ENCODE measurements around the gene TOX4. TPM values are rescaled to one million over a fixed set of nuclear protein-coding genes. Genes with fewer than 3 reads are reported as not detected.
A peak's percentile ranks its signal among the peaks of the same experiment; 100 is the strongest.

TOX4 gene
- total RNA-seq, 4 donors from 2014 or later: 36.2 to 51.3 (median 48.4) TPM

- intact Hi-C loops (cut with DNase I): no loop called here
- Histone ChIP-seq H3K36me3 (peaks cover 26 to 76% (median 27%) of the 10 kb centered on the region in 3 donors), H3K27ac (no peak overlapping the region), H3K4me3 (no peak overlapping the region), H3K9me3 (no peaks in the 10 kb centered on the region), H3K4me1 (peaks cover 0 to 4% (median 0%) of the 10 kb centered on the region in 3 donors), H3K27me3 (no peaks in the 10 kb centered on the region)
- no peak for DNase-seq
- 82 to 93% methylated on average over 5 of the region's 5 CpGs for WGBS, 2 donors
- no peak for TF ChIP-seq POLR2A (IDR thresholded peaks at IDR 0.05)
- TF ChIP-seq, protein P1, sequence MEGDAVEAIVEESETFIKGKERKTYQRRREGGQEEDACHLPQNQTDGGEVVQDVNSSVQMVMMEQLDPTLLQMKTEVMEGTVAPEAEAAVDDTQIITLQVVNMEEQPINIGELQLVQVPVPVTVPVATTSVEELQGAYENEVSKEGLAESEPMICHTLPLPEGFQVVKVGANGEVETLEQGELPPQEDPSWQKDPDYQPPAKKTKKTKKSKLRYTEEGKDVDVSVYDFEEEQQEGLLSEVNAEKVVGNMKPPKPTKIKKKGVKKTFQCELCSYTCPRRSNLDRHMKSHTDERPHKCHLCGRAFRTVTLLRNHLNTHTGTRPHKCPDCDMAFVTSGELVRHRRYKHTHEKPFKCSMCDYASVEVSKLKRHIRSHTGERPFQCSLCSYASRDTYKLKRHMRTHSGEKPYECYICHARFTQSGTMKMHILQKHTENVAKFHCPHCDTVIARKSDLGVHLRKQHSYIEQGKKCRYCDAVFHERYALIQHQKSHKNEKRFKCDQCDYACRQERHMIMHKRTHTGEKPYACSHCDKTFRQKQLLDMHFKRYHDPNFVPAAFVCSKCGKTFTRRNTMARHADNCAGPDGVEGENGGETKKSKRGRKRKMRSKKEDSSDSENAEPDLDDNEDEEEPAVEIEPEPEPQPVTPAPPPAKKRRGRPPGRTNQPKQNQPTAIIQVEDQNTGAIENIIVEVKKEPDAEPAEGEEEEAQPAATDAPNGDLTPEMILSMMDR (IDR thresholded peaks at IDR 0.05): no peak
Measured at GRCh38 chr14:21501568-21501967, 24.6 kb downstream of the TOX4 start.

DNA sequence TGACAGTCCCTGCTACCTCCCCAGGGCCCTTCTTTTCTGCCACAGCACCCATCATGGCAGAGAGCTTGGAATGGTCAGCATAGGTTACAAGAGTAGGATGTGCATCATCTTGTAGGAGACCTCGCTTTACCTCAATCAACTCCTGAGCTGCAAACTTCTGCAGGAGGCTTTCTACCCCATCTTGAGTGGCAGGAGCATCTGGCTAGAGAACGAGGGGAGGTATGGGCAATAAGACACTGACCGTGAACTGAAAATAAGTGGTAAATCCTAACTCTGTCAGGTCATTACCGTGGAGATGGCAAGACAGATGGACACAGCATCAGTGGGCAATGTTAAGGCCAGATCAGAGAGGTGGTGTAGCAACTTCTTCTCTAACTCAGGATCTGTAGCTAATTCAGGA, 26.4 kb downstream of the TOX4 start:
- Histone ChIP-seq H3K27me3 (no peaks in the 10 kb centered on the region), H3K36me3 (peaks cover 17 to 76% (median 19%) of the 10 kb centered on the region in 3 donors), H3K9me3 (no peaks in the 10 kb centered on the region), H3K27ac (no peak overlapping the region), H3K4me3 (no peak overlapping the region), H3K4me1 (peaks cover 0 to 12% (median 0%) of the 10 kb centered on the region in 3 donors)
- intact Hi-C loops (cut with DNase I): no loop called here
- WGBS, 2 donors: 88 to 94% methylated on average over 2 to 4 of the region's 4 CpGs
- DNase-seq: no peak
- TF ChIP-seq POLR2A (IDR thresholded peaks at IDR 0.05): no peak
- TF ChIP-seq, protein P1 (IDR thresholded peaks at IDR 0.05): no peak

DNA sequence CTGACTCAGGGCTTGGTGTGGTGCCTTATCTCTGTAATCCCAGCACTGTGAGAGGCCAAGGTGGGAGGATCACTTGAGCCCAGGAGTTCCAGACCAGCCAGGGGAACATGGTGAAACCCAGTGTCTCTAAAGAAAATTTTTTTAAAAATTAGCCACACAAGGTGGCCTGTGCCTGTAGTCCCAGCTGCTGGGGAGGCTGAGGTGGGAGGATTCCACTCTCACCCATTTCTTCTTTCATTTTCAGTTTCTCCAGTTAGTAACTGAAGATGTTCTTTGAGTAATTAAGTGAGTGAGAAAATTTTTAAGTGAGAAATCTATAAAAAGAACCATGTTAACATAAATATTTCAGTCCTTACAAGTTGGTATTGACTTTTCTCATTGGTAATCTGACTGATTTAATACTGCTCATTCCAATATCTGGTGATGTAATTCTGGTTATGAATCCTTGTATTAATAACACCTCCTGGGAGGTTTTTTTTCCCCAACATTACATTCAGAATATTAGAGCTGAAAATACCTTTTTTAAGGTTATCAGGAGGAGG, 28.1 kb downstream of the TOX4 start:
- Histone ChIP-seq H3K9me3 (no peaks in the 10 kb centered on the region), H3K4me1 (peaks cover 11 to 29% (median 14%) of the 10 kb centered on the region in 3 donors), H3K4me3 (no peak overlapping the region), H3K36me3 (peaks cover 12 to 67% (median 12%) of the 10 kb centered on the region in 3 donors), H3K27ac (no peak overlapping the region), H3K27me3 (no peaks in the 10 kb centered on the region)
- intact Hi-C loops (cut with DNase I): no loop called here
- TF ChIP-seq, protein P1 (IDR thresholded peaks at IDR 0.05): no peak
- no peak for TF ChIP-seq POLR2A (IDR thresholded peaks at IDR 0.05)
- DNase-seq: no peak

GRCh38 chr14:21506557-21506956, 29.6 kb downstream of the TOX4 start:
- TF ChIP-seq, protein P1 (IDR thresholded peaks at IDR 0.05): no peak
- no peak for TF ChIP-seq POLR2A (IDR thresholded peaks at IDR 0.05)
- WGBS, 2 donors: 88 to 100% methylated on average over 2 of the region's 2 CpGs
- H3K27me3 ChIP-seq: no peaks in the 10 kb centered on the region
- peaks cover 13 to 35% (median 17%) of the 10 kb centered on the region in 3 donors for H3K4me1 ChIP-seq
- H3K27ac ChIP-seq: no peak overlapping the region
- intact Hi-C loops (cut with DNase I): no loop called here
- H3K36me3 ChIP-seq: peaks cover 12 to 53% (median 12%) of the 10 kb centered on the region in 3 donors
- no peak overlapping the region for H3K4me3 ChIP-seq
- no peak for DNase-seq
- H3K9me3 ChIP-seq: no peaks in the 10 kb centered on the region

DNA sequence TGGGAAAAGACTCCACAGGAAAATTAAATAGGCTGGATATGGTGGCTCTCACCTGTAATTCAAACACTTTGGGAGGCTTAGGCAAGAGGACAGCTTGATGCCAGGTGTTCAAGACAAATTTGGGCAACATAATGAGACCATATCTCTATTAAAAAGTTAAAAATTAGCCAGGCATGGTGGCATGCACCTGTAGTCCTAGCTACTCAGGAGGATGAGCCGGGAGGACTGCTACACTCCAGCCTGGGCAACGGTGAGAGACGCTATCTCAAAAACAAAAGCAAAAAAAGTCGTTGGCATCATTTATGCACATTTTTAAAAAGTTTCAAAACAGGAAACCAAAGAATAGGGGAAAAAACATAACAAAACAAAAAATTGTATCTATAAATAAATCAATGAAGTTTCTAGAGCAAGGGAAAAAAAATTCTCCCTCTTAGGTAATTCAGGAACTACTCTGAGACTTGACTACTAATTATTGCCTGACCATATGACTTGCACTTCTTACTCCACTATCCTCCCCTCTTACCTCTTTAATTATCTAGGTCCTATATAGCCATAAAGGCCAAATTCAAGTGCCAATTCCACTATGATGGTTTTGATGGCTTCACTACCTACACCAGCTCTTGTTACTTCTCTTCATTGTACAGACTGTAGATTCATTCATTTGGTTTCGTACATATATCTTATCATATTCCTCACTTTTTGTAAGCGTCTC, 32.6 kb downstream of the TOX4 start:
- TF ChIP-seq, protein P1 (IDR thresholded peaks at IDR 0.05): no peak
- TF ChIP-seq POLR2A (IDR thresholded peaks at IDR 0.05): no peak
- intact Hi-C loops (cut with DNase I): no loop called here
- H3K36me3 ChIP-seq: peaks cover 0 to 31% (median 0%) of the 10 kb centered on the region in 3 donors
- DNase-seq: no peak
- no peaks in the 10 kb centered on the region for H3K9me3 ChIP-seq
- H3K4me3 ChIP-seq: peak overlapping the region in 3 of 4 donors; percentile 86 to 93 (median 90)
- no peaks in the 10 kb centered on the region for H3K27me3 ChIP-seq
- no peak overlapping the region for H3K27ac ChIP-seq
- 69 to 80% methylated on average over 6 of the region's 6 CpGs for WGBS, 2 donors
- peaks cover 13 to 38% (median 17%) of the 10 kb centered on the region in 3 donors for H3K4me1 ChIP-seq
